A549 (cell line): ENCODE measurements around the gene TAS2R5. TPM values are rescaled to one million over a fixed set of nuclear protein-coding genes. Genes with fewer than 3 reads are reported as not detected.
"Not testable (repeated sequence)": the region's sequence is repeated elsewhere in the genome, so short reads cannot be mapped to it uniquely, and the experiment has no call there.

Experiments
- ATAC-seq, 2 experiments: fragments of 200-7000 bp in 1 of 2; fragments of >200 bp in 1 of 2; cut with Nextera tagmentation in 1 of 2; cut with Tn5 transposase in 1 of 2; 3 replicates each; pipeline versions ENCODE4 v1.8.0 to v1.9.1; 2018 to 2020; ENCODE audit warnings: mild to moderate bottlenecking in 1 of 2, moderate library complexity in 1 of 2
- CTCF ChIA-PET: fragments of 300-600 bp; sonication (Branson Sonifier 250); formaldehyde crosslinking; extraction: SDS; loops from one replicate; lab custom pipeline; 2021; ENCODE audit warnings: antibody characterized with exemption, inconsistent platforms; lab: Yijun Ruan, JAX
- POLR2A ChIA-PET: fragments of 350-600 bp; formaldehyde crosslinking; extraction: SDS; loops from one replicate; lab custom pipeline; 2021; ENCODE audit warnings: antibody characterized with exemption, inconsistent platforms; lab: Yijun Ruan, JAX
- DNase-seq, 2 experiments: peaks; one replicate each; pipeline versions ENCODE4 v3.0.0 to v3.0.0-alpha.2; 2011 to 2016; ENCODE audit warnings: low read depth in 1 of 2, low spot score in 1 of 2
- FAIRE-seq: peaks from 2 replicates; lab custom pipeline; 2011; peaks lifted over from hg19 to GRCh38; lab: Jason Lieb, UNC
- H3K27ac ChIP-seq, 2 experiments: fragments of >200 bp; sonication (Bioruptor Twin); formaldehyde crosslinking; 3 replicates each; pipeline ENCODE4 v1.5.1; 2016 to 2017
- H3K4me1 ChIP-seq: fragments of >200 bp; sonication (Bioruptor Twin); formaldehyde crosslinking; 3 replicates; pipeline ENCODE4 v1.6.1; 2016
- H3K4me2 ChIP-seq: fragments of >200 bp; sonication (Bioruptor Twin); formaldehyde crosslinking; 3 replicates; pipeline ENCODE4 v1.6.1; 2016
- H3K4me3 ChIP-seq: fragments of >200 bp; sonication (Bioruptor Twin); formaldehyde crosslinking; 3 replicates; pipeline ENCODE4 v1.5.1; 2016
- H3K9me3 ChIP-seq: fragments of >200 bp; sonication (Bioruptor Twin); formaldehyde crosslinking; 3 replicates; pipeline ENCODE4 v1.6.1; 2016
- CHD4 ChIP-seq: fragments of 200-600 bp; sonication (generic); IDR thresholded peaks from 2 replicates; pipeline ENCODE4 v1.6.1; 2016; ENCODE audit warnings: antibody characterized with exemption, mild to moderate bottlenecking, borderline replicate concordance
- ESRRA ChIP-seq: fragments of 150-350 bp; IDR thresholded peaks from 2 replicates; pipeline ENCODE4 v1.6.1; 2014; ENCODE audit warnings: mild to moderate bottlenecking, low read length, borderline replicate concordance
- FOSB ChIP-seq: fragments of 250-450 bp; sonication (Bioruptor Pico); IDR thresholded peaks from 2 replicates; pipeline ENCODE4 v1.5.0; 2020; ENCODE audit warnings: mild to moderate bottlenecking, moderate library complexity
- FOSL2 ChIP-seq, 2 experiments: fragments of 450-650 bp in 1 of 2; fragments of >200 bp in 1 of 2; sonication (Bioruptor Twin) in 1 of 2; formaldehyde crosslinking; IDR thresholded peaks; 2 replicates each; pipeline versions ENCODE4 v1.5.0 to v1.6.1; 2016 to 2020; ENCODE audit warnings: mild to moderate bottlenecking in 1 of 2, moderate library complexity in 1 of 2
- HOXB13 ChIP-seq: fragments of 250-450 bp; sonication (Bioruptor Pico); IDR thresholded peaks from 2 replicates; pipeline ENCODE4 v1.5.0; 2020; ENCODE audit warnings: low read depth, mild to moderate bottlenecking, moderate library complexity
- HOXB5 ChIP-seq: fragments of 250-450 bp; sonication (Bioruptor Pico); IDR thresholded peaks from 2 replicates; pipeline ENCODE4 v1.5.0; 2020; ENCODE audit warnings: mild to moderate bottlenecking, moderate library complexity
- KDM1A ChIP-seq: fragments of 200-600 bp; sonication (generic); IDR thresholded peaks from 2 replicates; pipeline ENCODE4 v1.6.1; 2016; ENCODE audit warnings: low read depth, mild to moderate bottlenecking
- NR3C1 ChIP-seq: fragments of >200 bp; sonication (Bioruptor Twin); formaldehyde crosslinking; IDR thresholded peaks from 3 replicates; pipeline ENCODE4 v1.6.1; 2017
- RARB ChIP-seq: fragments of 250-450 bp; sonication (Bioruptor Pico); IDR thresholded peaks from 2 replicates; pipeline ENCODE4 v1.8.0; 2021; ENCODE audit warnings: mild to moderate bottlenecking, moderate library complexity
- RFX5 ChIP-seq: fragments of 450-650 bp; IDR thresholded peaks from 2 replicates; pipeline ENCODE4 v1.7.1; 2014; ENCODE audit warnings: antibody characterized with exemption, mild to moderate bottlenecking, moderate library complexity
- SMC3 ChIP-seq: fragments of >200 bp; sonication (Bioruptor Twin); formaldehyde crosslinking; IDR thresholded peaks from 3 replicates; pipeline ENCODE4 v1.6.1; 2018; ENCODE audit warnings: inconsistent platforms
- ZFP36 ChIP-seq: fragments of 450-650 bp; IDR thresholded peaks from 2 replicates; pipeline ENCODE4 v1.6.1; 2014; ENCODE audit warnings: borderline replicate concordance; ENCODE audit not compliant: partially characterized antibody
- ZSCAN20 ChIP-seq: fragments of 250-450 bp; sonication (Bioruptor Pico); IDR thresholded peaks from 2 replicates; pipeline ENCODE4 v1.8.0; 2022; ENCODE audit warnings: mild to moderate bottlenecking, moderate library complexity
- WGBS: methylation state at CpG from one replicate; pipeline ENCODE4 v1.1.6; 2017; ENCODE audit errors: missing lambda C conversion rate; 5-methylcytosine and 5-hydroxymethylcytosine counted together
- polyA plus RNA-seq, 4 experiments: library from polyadenylated mRNA; depleted of rRNA in 3 of 4; stranded (reverse); fragments of >200 nt; fragmentation: RNase III in 1 of 4; extraction: RNeasy Plus Mini Kit Qiagen cat#74134 plus additional on column Dnase treatment in 1 of 4; gene quantifications; 2 replicates in 3 of 4; 3 replicates in 1 of 4; pipeline ENCODE4 v1.2.3, GENCODE V29; 2011 to 2017
- TF ChIP-seq, protein P1 (sequence below): fragments of 200-600 bp; sonication (generic); IDR thresholded peaks from 2 replicates; pipeline ENCODE4 v1.6.1; 2016; ENCODE audit warnings: antibody characterized with exemption, mild to moderate bottlenecking, moderate library complexity
- TF ChIP-seq, protein P2 (sequence below): fragments of 150-350 bp; IDR thresholded peaks from 2 replicates; pipeline ENCODE4 v1.6.1; 2014; ENCODE audit warnings: low read depth, mild to moderate bottlenecking, low read length

The TAS2R5 gene
- polyA plus RNA-seq, 2 of the 4 experiments (the other 2 are of a cell fraction) = 0.61 to 1.8 TPM

DNA sequence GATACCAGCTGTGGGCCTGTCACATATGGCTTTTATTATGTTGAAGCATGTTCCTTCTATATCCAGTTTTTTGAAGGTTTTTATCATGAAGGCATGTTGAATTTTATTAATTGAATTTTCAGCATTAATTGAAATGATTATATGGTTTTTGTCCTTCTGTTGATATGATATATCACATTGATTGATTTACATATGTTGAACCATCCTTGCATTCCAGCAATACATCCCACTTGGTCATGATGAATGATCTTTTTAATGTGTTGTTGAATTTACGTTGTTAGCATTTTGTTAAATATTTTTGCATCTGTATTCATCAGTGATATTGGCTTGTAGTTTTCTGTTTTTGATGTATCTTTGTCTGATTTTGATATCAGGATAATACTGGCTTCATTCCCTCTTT is 30.1 kb downstream of the TAS2R5 start:
- H3K27ac ChIP-seq = no peak overlapping the region
- 22% methylated on average over 1 of the region's 1 CpG for WGBS
- H3K4me1 ChIP-seq = no peaks in the 10 kb centered on the region
- H3K4me2 ChIP-seq = no peak overlapping the region
- no peak overlapping the region for H3K4me3 ChIP-seq
- ChIA-PET POLR2A (no interaction called here), CTCF (no interaction called here)
- FAIRE-seq (peak; percentile 13), ATAC-seq (no peak), DNase-seq (peak in 1 of 2 experiments; percentile 4)
- H3K9me3 ChIP-seq = peaks cover 24% of the 10 kb centered on the region
- TF ChIP-seq ZFP36 (no peak), SMC3 (no peak), RARB (CRISPR knock-in tag) (no peak), ESRRA (no peak), NR3C1 (no peak), FOSB (CRISPR knock-in tag) (no peak), KDM1A (no peak), HOXB5 (CRISPR knock-in tag) (no peak), HOXB13 (CRISPR knock-in tag) (no peak), FOSL2 (IDR thresholded peaks at IDR 0.05) (no peak), FOSL2 (CRISPR knock-in tag; IDR thresholded peaks at IDR 0.05) (no peak)
- TF ChIP-seq, protein P1, sequence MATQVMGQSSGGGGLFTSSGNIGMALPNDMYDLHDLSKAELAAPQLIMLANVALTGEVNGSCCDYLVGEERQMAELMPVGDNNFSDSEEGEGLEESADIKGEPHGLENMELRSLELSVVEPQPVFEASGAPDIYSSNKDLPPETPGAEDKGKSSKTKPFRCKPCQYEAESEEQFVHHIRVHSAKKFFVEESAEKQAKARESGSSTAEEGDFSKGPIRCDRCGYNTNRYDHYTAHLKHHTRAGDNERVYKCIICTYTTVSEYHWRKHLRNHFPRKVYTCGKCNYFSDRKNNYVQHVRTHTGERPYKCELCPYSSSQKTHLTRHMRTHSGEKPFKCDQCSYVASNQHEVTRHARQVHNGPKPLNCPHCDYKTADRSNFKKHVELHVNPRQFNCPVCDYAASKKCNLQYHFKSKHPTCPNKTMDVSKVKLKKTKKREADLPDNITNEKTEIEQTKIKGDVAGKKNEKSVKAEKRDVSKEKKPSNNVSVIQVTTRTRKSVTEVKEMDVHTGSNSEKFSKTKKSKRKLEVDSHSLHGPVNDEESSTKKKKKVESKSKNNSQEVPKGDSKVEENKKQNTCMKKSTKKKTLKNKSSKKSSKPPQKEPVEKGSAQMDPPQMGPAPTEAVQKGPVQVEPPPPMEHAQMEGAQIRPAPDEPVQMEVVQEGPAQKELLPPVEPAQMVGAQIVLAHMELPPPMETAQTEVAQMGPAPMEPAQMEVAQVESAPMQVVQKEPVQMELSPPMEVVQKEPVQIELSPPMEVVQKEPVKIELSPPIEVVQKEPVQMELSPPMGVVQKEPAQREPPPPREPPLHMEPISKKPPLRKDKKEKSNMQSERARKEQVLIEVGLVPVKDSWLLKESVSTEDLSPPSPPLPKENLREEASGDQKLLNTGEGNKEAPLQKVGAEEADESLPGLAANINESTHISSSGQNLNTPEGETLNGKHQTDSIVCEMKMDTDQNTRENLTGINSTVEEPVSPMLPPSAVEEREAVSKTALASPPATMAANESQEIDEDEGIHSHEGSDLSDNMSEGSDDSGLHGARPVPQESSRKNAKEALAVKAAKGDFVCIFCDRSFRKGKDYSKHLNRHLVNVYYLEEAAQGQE = no peak
- TF ChIP-seq, protein P2, sequence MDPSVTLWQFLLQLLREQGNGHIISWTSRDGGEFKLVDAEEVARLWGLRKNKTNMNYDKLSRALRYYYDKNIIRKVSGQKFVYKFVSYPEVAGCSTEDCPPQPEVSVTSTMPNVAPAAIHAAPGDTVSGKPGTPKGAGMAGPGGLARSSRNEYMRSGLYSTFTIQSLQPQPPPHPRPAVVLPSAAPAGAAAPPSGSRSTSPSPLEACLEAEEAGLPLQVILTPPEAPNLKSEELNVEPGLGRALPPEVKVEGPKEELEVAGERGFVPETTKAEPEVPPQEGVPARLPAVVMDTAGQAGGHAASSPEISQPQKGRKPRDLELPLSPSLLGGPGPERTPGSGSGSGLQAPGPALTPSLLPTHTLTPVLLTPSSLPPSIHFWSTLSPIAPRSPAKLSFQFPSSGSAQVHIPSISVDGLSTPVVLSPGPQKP = no peak

DNA sequence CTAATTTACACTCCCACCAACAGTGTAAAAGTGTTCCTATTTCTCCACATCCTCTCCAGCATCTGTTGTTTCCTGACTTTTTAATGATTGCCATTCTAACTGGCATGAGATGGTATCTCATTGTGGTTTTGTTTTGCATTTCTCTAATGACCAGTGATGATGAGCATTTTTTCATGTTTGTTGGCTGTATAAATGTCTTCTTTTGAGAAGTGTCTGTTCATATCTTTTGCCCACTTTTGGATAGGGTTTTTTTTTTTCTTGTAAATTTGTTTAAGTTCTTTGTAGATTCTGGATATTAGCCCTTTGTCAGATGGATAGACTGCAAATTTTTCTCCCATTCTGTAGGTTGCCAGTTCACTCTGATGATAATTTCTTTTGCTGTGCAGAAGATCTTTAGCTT is 32.4 kb downstream of the TAS2R5 start:
- H3K27ac ChIP-seq, POLR2A ChIA-PET, H3K4me1 ChIP-seq, ATAC-seq, H3K4me3 ChIP-seq, DNase-seq, H3K4me2 ChIP-seq, FAIRE-seq, CTCF ChIA-PET: not testable (repeated sequence)
- peaks cover 24% of the 10 kb centered on the region for H3K9me3 ChIP-seq

DNA sequence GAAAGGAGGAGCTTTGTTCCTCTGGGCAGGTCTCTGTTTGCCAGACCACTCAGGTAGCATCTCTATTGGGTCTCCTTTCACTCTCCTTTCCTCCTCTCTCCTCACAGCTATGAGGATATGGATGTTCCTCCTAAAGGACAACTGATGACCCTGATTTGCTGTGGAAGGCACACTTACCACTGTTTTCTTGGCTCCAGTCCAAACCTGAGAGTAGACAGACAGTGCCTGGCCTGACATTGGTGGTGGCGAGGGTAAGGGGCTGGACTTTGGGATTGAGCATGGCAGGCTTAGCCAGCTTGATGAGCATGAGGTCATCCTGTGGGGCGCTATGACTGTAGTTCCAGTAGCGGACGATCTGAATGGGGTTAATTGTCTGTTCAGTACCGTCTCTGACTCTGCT is 47.7 kb downstream of the TAS2R5 start:
- TF ChIP-seq, protein P2 = no peak
- TF ChIP-seq CHD4 = no peak
- no peak for TF ChIP-seq ZSCAN20 (CRISPR knock-in tag)
- no peak for TF ChIP-seq RFX5
- no peak for TF ChIP-seq FOSL2 (IDR thresholded peaks at IDR 0.05)
- no peak for TF ChIP-seq FOSL2 (CRISPR knock-in tag; IDR thresholded peaks at IDR 0.05)
- no peak overlapping the region for H3K27ac ChIP-seq
- no peak for DNase-seq
- no peaks in the 10 kb centered on the region for H3K9me3 ChIP-seq
- H3K4me1 ChIP-seq = no peaks in the 10 kb centered on the region
- H3K4me2 ChIP-seq = no peak overlapping the region
- ATAC-seq = no peak
- WGBS = 40% methylated on average over 5 of the region's 5 CpGs
- POLR2A ChIA-PET = no interaction called here
- no peak for FAIRE-seq
- CTCF ChIA-PET = no interaction called here
- no peak overlapping the region for H3K4me3 ChIP-seq
